HEK293 (cell line): ENCODE data around the gene DMD.

ENCODE experiments used
- CTCF ChIP-seq: fragments of 450-650 bp; formaldehyde crosslinking; IDR thresholded peaks from 2 replicates; pipeline ENCODE4 v1.5.1; 2016; ENCODE audit warnings: missing biosample characterization, missing genetic modification characterization
- GLIS1 ChIP-seq: fragments of 450-650 bp; formaldehyde crosslinking; IDR thresholded peaks from 2 replicates; pipeline ENCODE4 v1.5.1; 2016; ENCODE audit warnings: missing biosample characterization, missing genetic modification characterization
- HIC1 ChIP-seq: fragments of 450-650 bp; formaldehyde crosslinking; IDR thresholded peaks from 2 replicates; pipeline ENCODE4 v1.5.1; 2016; ENCODE audit warnings: missing biosample characterization, missing genetic modification characterization
- REST ChIP-seq: fragments of 450-650 bp; formaldehyde crosslinking; IDR thresholded peaks from 2 replicates; pipeline ENCODE4 v1.5.1; 2016; ENCODE audit warnings: missing biosample characterization, missing genetic modification characterization
- SETDB1 ChIP-seq: IDR thresholded peaks from one replicate; pipeline ENCODE4 v1.6.1; 2017; ENCODE audit warnings: mild to moderate bottlenecking, low read length, moderate library complexity, mixed read lengths; ENCODE audit not compliant: insufficient read length
- ZBTB1 ChIP-seq: fragments of 450-650 bp; formaldehyde crosslinking; IDR thresholded peaks from 2 replicates; pipeline ENCODE4 v1.5.1; 2016; ENCODE audit warnings: missing biosample characterization, missing genetic modification characterization
- ZFHX2 ChIP-seq: fragments of 450-650 bp; formaldehyde crosslinking; conservative IDR thresholded peaks from 2 replicates; pipeline ENCODE4 v1.5.1; 2016; ENCODE audit warnings: missing biosample characterization, missing genetic modification characterization
- ZNF311 ChIP-seq: fragments of 450-650 bp; formaldehyde crosslinking; IDR thresholded peaks from 2 replicates; pipeline ENCODE4 v1.5.1; 2017; ENCODE audit warnings: missing biosample characterization, missing genetic modification characterization, borderline replicate concordance
- ZNF335 ChIP-seq: fragments of 450-650 bp; formaldehyde crosslinking; conservative IDR thresholded peaks from 2 replicates; pipeline ENCODE4 v1.5.1; 2016; ENCODE audit warnings: missing biosample characterization, missing genetic modification characterization
- ZNF394 ChIP-seq: fragments of 450-650 bp; formaldehyde crosslinking; IDR thresholded peaks from 2 replicates; pipeline ENCODE4 v1.5.1; 2016; ENCODE audit warnings: missing biosample characterization, missing genetic modification characterization, mild to moderate bottlenecking, moderate library complexity, borderline replicate concordance
- ZNF488 ChIP-seq: fragments of 450-650 bp; formaldehyde crosslinking; IDR thresholded peaks from 2 replicates; pipeline ENCODE4 v1.5.1; 2016; ENCODE audit warnings: missing biosample characterization, missing genetic modification characterization
- ZNF513 ChIP-seq: fragments of 450-650 bp; IDR thresholded peaks from 2 replicates; pipeline ENCODE4 v1.5.1; 2018; ENCODE audit warnings: missing biosample characterization, missing genetic modification characterization
- ZNF776 ChIP-seq: fragments of 450-650 bp; formaldehyde crosslinking; IDR thresholded peaks from 2 replicates; pipeline ENCODE4 v1.5.0; 2017; ENCODE audit warnings: missing biosample characterization, missing genetic modification characterization, borderline replicate concordance
- ZSCAN18 ChIP-seq: fragments of 450-650 bp; formaldehyde crosslinking; IDR thresholded peaks from 2 replicates; pipeline ENCODE4 v1.5.1; 2016; ENCODE audit warnings: missing biosample characterization, missing genetic modification characterization

- no peak for TF ChIP-seq GLIS1 (tag by site-specific recombination)
- no peak for TF ChIP-seq ZNF488
- TF ChIP-seq ZNF311 (tag by site-specific recombination) = no peak
- TF ChIP-seq ZFHX2 = no peak
- no peak for TF ChIP-seq ZNF513 (tag by site-specific recombination)
- TF ChIP-seq ZNF394 (tag by site-specific recombination) = no peak
- no peak for TF ChIP-seq ZBTB1 (tag by site-specific recombination)
- TF ChIP-seq CTCF = no peak
- TF ChIP-seq SETDB1 = no peak
- TF ChIP-seq ZNF776 (tag by site-specific recombination) = no peak
- no peak for TF ChIP-seq REST (tag by site-specific recombination)
- TF ChIP-seq ZNF335 (tag by site-specific recombination) = no peak
- no peak for TF ChIP-seq ZSCAN18
- no peak for TF ChIP-seq HIC1
These were observed 1411.1 kb downstream of the DMD start for GRCh38 chrX:31800219-31800618.
